Measurements from ENCODE around the gene ARL5C.
"Not testable (repeated sequence)": the region's sequence is repeated elsewhere in the genome, so short reads cannot be mapped to it uniquely, and the experiment has no call there.

Gene ARL5C

GRCh38 chr17:39168503-39168902 lies 2.5 kb upstream of the ARL5C start:
- not testable (repeated sequence) for DNase-seq (ENCODE audit: low read depth in 2 of 2, low spot score in 1 of 2)

GRCh38 chr17:39167476-39167875 lies 1.5 kb upstream of the ARL5C start:
- DNase-seq (ENCODE audit: low read depth in 2 of 2, low spot score in 1 of 2), result no peak

GRCh38 chr17:39166437-39167335 lies 725 bp upstream of the ARL5C start:
- DNase-seq (ENCODE audit: low read depth in 2 of 2, low spot score in 1 of 2), result no peak

- DNase-seq (ENCODE audit: low read depth in 2 of 2, low spot score in 1 of 2), result no peak
Measured at GRCh38 chr17:39165178-39165840, 652 bp downstream of the ARL5C start.

GRCh38 chr17:39164675-39165143 lies 1.3 kb downstream of the ARL5C start:
- DNase-seq (ENCODE audit: low read depth in 2 of 2, low spot score in 1 of 2), result peak; percentile 53 to 67

- no peak for DNase-seq (ENCODE audit: low read depth in 2 of 2, low spot score in 1 of 2)
Measured at GRCh38 chr17:39161962-39162361, 4.0 kb downstream of the ARL5C start.

GRCh38 chr17:39158623-39159022 lies 7.3 kb downstream of the ARL5C start:
- no peak for DNase-seq (ENCODE audit: low read depth in 2 of 2, low spot score in 1 of 2)

GRCh38 chr17:39156491-39156890 lies 9.5 kb downstream of the ARL5C start:
- DNase-seq (ENCODE audit: low read depth in 2 of 2, low spot score in 1 of 2), result no peak

- DNase-seq (ENCODE audit: low read depth in 2 of 2, low spot score in 1 of 2), result no peak
Measured at GRCh38 chr17:39155654-39156053, 10.3 kb downstream of the ARL5C start.

GRCh38 chr17:39153599-39154051 lies 12.3 kb downstream of the ARL5C start:
- DNase-seq (ENCODE audit: low read depth in 2 of 2, low spot score in 1 of 2), result peak; percentile 84 to 96

GRCh38 chr17:39151943-39152818 lies 13.8 kb downstream of the ARL5C start:
- no peak for DNase-seq (ENCODE audit: low read depth in 2 of 2, low spot score in 1 of 2)

- DNase-seq (ENCODE audit: low read depth in 2 of 2, low spot score in 1 of 2), result no peak
Measured at GRCh38 chr17:39151150-39151942, 14.6 kb downstream of the ARL5C start, which contains the start of gene PLXDC1. Gene PLXDC1 (minus strand): TSS chr17:39151637. CDS start chr17:39151437, 200 bp downstream.

GRCh38 chr17:39150795-39151149 lies 15.2 kb downstream of the ARL5C start:
- no peak for DNase-seq (ENCODE audit: low read depth in 2 of 2, low spot score in 1 of 2)

- no peak for DNase-seq (ENCODE audit: low read depth in 2 of 2, low spot score in 1 of 2)
Measured at GRCh38 chr17:39150104-39150634, 15.8 kb downstream of the ARL5C start.

- no peak for DNase-seq (ENCODE audit: low read depth in 2 of 2, low spot score in 1 of 2)
Measured at GRCh38 chr17:39147221-39148185, 18.5 kb downstream of the ARL5C start.

- no peak for DNase-seq (ENCODE audit: low read depth in 2 of 2, low spot score in 1 of 2)
Measured at GRCh38 chr17:39146273-39146672, 19.7 kb downstream of the ARL5C start.

GRCh38 chr17:39145143-39145542 lies 20.8 kb downstream of the ARL5C start:
- DNase-seq (ENCODE audit: low read depth in 2 of 2, low spot score in 1 of 2), result no peak

GRCh38 chr17:39144416-39144840 lies 21.5 kb downstream of the ARL5C start:
- no peak for DNase-seq (ENCODE audit: low read depth in 2 of 2, low spot score in 1 of 2)

GRCh38 chr17:39143552-39144093 lies 22.3 kb downstream of the ARL5C start:
- DNase-seq (ENCODE audit: low read depth in 2 of 2, low spot score in 1 of 2), result no peak
